ENCODE results near the gene HCN2.
A peak's percentile ranks its signal among the peaks of the same experiment; 100 is the strongest.

HCN2 gene

DNA sequence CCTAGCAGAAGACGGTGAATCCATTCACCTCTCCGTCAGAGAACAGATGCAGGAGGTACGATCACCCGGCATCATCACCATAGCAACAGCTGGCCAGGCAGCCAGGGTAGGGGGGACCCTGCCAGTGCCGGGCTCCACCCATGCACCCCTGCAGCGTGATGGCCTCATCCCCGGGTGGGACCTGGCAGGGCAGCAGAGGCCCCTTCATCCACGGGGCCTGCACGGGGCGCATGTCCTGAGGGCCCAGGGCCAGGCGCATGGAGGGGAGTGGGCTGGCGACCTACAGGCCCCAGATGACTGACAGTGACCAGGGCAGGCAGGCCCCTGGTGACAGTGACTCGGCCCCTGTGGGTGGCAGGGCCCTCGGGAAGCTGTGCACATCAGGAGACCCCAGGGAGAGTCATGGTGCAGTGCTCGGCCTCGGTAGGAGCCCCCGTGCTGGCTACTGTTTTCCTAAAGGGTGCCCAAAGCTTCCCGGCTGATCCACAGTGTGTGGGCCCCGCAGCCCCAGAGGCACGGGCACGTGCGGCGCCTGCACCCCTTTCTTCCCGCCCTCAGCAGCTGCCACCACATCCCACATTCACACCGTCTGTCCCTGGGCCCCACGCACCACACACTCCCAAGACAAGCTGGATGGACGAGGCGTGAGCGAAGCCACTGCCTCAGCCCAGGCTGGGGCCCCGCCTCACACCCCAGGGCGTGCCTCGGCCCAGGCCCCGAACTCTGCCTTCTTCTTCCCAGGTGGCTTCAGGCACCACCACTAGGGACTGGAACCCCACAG is 68.6 kb downstream of the HCN2 start:
- H4K8ac ChIP-seq (ENCODE audit: low read depth, low read length), result no peak overlapping the region
- H3K79me1 ChIP-seq (ENCODE audit: low read length), result peaks cover 9% of the 10 kb centered on the region
- H3K27me3 ChIP-seq (ENCODE audit: insufficient read depth, low read length), result no peaks in the 10 kb centered on the region
- no peak overlapping the region for H4K12ac ChIP-seq (ENCODE audit: low read depth, low read length)
- no peak overlapping the region for H3K18ac ChIP-seq (ENCODE audit: low read length)
- H3K36me3 ChIP-seq (ENCODE audit: control insufficient read depth in 1 of 2, insufficient read depth in 2 of 2, low read length in 2 of 2), result peaks cover 45 to 59% of the 10 kb centered on the region in 2 experiments
- DNase-seq, result no peak
- no peak overlapping the region for H4K91ac ChIP-seq (ENCODE audit: low read depth, low read length)
- no peak overlapping the region for H2AK5ac ChIP-seq (ENCODE audit: low read length)
- peak overlapping the region; percentile 99 for H3K4ac ChIP-seq (ENCODE audit: low read depth, low read length)
- no peak overlapping the region for H2AFZ ChIP-seq (ENCODE audit: insufficient read depth, low read length, poor library complexity)
- WGBS (ENCODE audit: extremely low coverage, insufficient coverage, insufficient read length), result no CpG with 5 or more reads among the region's 33 CpGs
- H3K9me3 ChIP-seq (ENCODE audit: insufficient read depth, low read depth, low read length), result no peaks in the 10 kb centered on the region
- no peak overlapping the region for H3K23ac ChIP-seq (ENCODE audit: low read length)
- H3K9ac ChIP-seq (ENCODE audit: low read length), result no peak overlapping the region
- no peak overlapping the region for H2BK12ac ChIP-seq (ENCODE audit: low read length)
- peaks cover 7 to 10% of the 10 kb centered on the region in 2 experiments for H3K4me1 ChIP-seq (ENCODE audit: control insufficient read depth in 1 of 2, insufficient read depth in 2 of 2, low read length in 2 of 2)
- no peak overlapping the region for H3K4me3 ChIP-seq (ENCODE audit: low read depth, low read length)
- H2BK120ac ChIP-seq (ENCODE audit: insufficient read depth, low read length, poor library complexity), result no peak overlapping the region
- no peak overlapping the region for H2BK5ac ChIP-seq (ENCODE audit: low read depth, low read length, poor library complexity)
- no peak overlapping the region for H3K27ac ChIP-seq (ENCODE audit: low read depth, low read length)
- H3K14ac ChIP-seq (ENCODE audit: low read length), result no peak overlapping the region
- no peak overlapping the region for H3K4me2 ChIP-seq (ENCODE audit: low read length)
- H3K79me2 ChIP-seq (ENCODE audit: control insufficient read depth, insufficient read depth, low read length, poor library complexity), result peaks cover 66% of the 10 kb centered on the region

DNA sequence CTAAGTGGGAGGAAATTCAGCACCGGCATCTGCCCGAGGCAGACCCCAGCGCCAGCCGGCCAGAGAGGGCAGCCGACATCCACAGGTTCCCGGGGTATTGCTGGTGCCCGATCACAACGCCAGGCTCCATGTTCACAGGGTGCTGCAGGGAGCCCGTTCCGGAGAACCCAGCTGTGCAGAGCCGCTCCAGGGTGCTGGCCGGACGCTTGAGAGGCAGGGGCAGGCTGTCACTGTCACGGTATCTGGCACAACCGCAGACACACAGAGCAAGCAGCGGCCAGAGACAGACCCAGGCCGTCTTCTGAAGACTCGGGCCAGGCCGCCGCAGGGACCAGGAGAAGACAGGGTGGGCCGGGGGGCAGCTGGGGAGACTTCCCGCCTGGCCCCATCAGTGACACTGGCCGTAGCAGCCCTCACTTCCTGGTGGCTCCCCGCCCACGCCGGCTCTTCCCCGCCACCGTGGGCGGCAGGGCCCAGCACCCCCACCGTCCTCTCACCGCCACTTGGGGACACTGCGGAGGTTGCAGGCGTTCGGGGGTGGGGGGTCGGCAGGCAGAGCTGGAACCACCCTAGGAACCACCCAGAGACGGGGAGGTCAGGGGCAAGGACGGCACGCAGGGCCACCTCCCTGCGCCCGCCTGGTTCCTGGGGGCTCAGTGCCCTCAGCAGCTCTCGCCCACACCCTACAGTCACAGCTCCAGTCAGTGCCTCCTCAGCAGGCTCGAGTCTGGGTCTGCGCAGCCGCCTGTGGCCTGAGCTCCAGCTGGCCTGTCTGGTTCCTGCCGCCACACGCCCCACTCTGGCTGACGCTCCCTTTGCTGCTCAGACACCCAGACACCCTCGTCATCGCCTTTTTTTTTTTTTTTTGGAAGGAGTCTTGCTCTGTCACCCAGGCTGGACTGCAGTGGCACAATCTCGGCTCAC is 69.5 kb downstream of the HCN2 start:
- Histone ChIP-seq H4K91ac (ENCODE audit: low read depth, low read length) (no peak overlapping the region), H3K79me2 (ENCODE audit: control insufficient read depth, insufficient read depth, low read length, poor library complexity) (peaks cover 67% of the 10 kb centered on the region), H3K4me3 (ENCODE audit: low read depth, low read length) (no peak overlapping the region), H3K23ac (ENCODE audit: low read length) (no peak overlapping the region), H3K4me2 (ENCODE audit: low read length) (no peak overlapping the region), H2BK120ac (ENCODE audit: insufficient read depth, low read length, poor library complexity) (no peak overlapping the region), H3K9me3 (ENCODE audit: insufficient read depth, low read depth, low read length) (peaks cover 2% of the 10 kb centered on the region), H4K8ac (ENCODE audit: low read depth, low read length) (no peak overlapping the region), H2BK12ac (ENCODE audit: low read length) (no peak overlapping the region), H2AFZ (ENCODE audit: insufficient read depth, low read length, poor library complexity) (peak overlapping the region; percentile 13), H4K12ac (ENCODE audit: low read depth, low read length) (no peak overlapping the region), H3K27me3 (ENCODE audit: insufficient read depth, low read length) (no peaks in the 10 kb centered on the region), H3K79me1 (ENCODE audit: low read length) (peaks cover 14% of the 10 kb centered on the region), H3K9ac (ENCODE audit: low read length) (no peak overlapping the region), H2BK5ac (ENCODE audit: low read depth, low read length, poor library complexity) (no peak overlapping the region), H3K14ac (ENCODE audit: low read length) (no peak overlapping the region), H3K4me1 (ENCODE audit: control insufficient read depth in 1 of 2, insufficient read depth in 2 of 2, low read length in 2 of 2) (peaks cover 11 to 15% of the 10 kb centered on the region in 2 experiments), H3K18ac (ENCODE audit: low read length) (no peak overlapping the region), H3K27ac (ENCODE audit: low read depth, low read length) (no peak overlapping the region), H3K36me3 (ENCODE audit: control insufficient read depth in 1 of 2, insufficient read depth in 2 of 2, low read length in 2 of 2) (peaks cover 36 to 50% of the 10 kb centered on the region in 2 experiments), H2AK5ac (ENCODE audit: low read length) (no peak overlapping the region), H3K4ac (ENCODE audit: low read depth, low read length) (peak overlapping the region; percentile 99)
- DNase-seq, result peak in 1 of 2 donors; percentile 42
- no CpG with 5 or more reads among the region's 50 CpGs for WGBS (ENCODE audit: extremely low coverage, insufficient coverage, insufficient read length)

DNA sequence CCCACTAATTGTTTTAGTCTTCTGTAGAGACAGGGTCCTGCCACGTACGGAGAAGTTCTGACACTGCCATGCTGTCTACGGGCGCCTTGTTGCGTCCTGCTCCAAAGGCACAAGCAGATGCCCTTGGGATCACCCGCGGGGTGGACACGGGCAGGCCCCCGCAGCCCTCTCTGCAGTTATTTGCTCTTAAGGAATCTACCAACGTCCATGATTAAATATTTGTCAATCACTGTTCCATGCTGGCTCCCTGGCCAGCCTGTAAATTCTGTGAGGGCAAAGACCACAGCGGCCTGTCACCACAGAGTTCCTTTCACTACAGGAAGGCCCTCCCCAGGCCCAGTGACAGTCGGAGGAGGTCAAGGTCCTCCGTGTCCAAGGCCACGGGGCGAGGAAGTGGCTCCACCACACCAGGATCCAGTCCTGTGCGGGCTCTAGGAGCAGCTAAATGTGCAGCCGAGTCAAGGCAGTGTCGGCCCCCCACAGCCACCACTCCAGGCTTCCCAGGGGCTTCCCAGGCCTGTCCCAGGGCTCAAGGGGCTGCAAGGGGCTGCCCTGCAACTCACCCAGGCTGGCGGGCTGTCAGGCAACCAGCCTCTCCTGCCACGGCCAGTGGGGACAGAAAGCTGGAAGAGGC is 71.2 kb downstream of the HCN2 start:
- Histone ChIP-seq H3K79me2 (ENCODE audit: control insufficient read depth, insufficient read depth, low read length, poor library complexity) (peaks cover 63% of the 10 kb centered on the region), H3K9me3 (ENCODE audit: insufficient read depth, low read depth, low read length) (peaks cover 2% of the 10 kb centered on the region), H4K8ac (ENCODE audit: low read depth, low read length) (no peak overlapping the region), H3K4ac (ENCODE audit: low read depth, low read length) (peak overlapping the region; percentile 99), H3K36me3 (ENCODE audit: control insufficient read depth in 1 of 2, insufficient read depth in 2 of 2, low read length in 2 of 2) (peaks cover 27 to 39% of the 10 kb centered on the region in 2 experiments), H2AFZ (ENCODE audit: insufficient read depth, low read length, poor library complexity) (no peak overlapping the region), H2BK120ac (ENCODE audit: insufficient read depth, low read length, poor library complexity) (no peak overlapping the region), H3K4me2 (ENCODE audit: low read length) (peak overlapping the region; percentile 85), H2AK5ac (ENCODE audit: low read length) (no peak overlapping the region), H3K27ac (ENCODE audit: low read depth, low read length) (no peak overlapping the region), H2BK12ac (ENCODE audit: low read length) (no peak overlapping the region), H3K23ac (ENCODE audit: low read length) (no peak overlapping the region), H3K9ac (ENCODE audit: low read length) (no peak overlapping the region), H3K14ac (ENCODE audit: low read length) (no peak overlapping the region), H2BK5ac (ENCODE audit: low read depth, low read length, poor library complexity) (no peak overlapping the region), H3K4me1 (ENCODE audit: control insufficient read depth in 1 of 2, insufficient read depth in 2 of 2, low read length in 2 of 2) (peaks cover 11 to 18% of the 10 kb centered on the region in 2 experiments), H3K18ac (ENCODE audit: low read length) (no peak overlapping the region), H4K12ac (ENCODE audit: low read depth, low read length) (no peak overlapping the region), H3K4me3 (ENCODE audit: low read depth, low read length) (no peak overlapping the region), H3K27me3 (ENCODE audit: insufficient read depth, low read length) (no peaks in the 10 kb centered on the region), H3K79me1 (ENCODE audit: low read length) (peaks cover 14% of the 10 kb centered on the region), H4K91ac (ENCODE audit: low read depth, low read length) (no peak overlapping the region)
- peak in 1 of 2 donors; percentile 3 for DNase-seq
- WGBS (ENCODE audit: extremely low coverage, insufficient coverage, insufficient read length), result no CpG with 5 or more reads among the region's 20 CpGs

All from trophoblast cell (in vitro differentiated cells and primary cell).